K562 (cell line): ENCODE results near the gene ST6GALNAC6. TPM values are rescaled to one million over a fixed set of nuclear protein-coding genes. Genes with fewer than 3 reads are reported as not detected.
A peak's percentile ranks its signal among the peaks of the same experiment; 100 is the strongest.

ENCODE experiments used
- ATAC-seq: fragments of 200-7000 bp; cut with Tn5 transposase; 3 replicates; pipeline ENCODE4 v1.9.1; 2020; ENCODE audit warnings: moderate library complexity
- BruUV-seq: library from RNA; stranded (reverse); fragments of 400-500 nt; replicated peaks from 2 replicates; lab custom pipeline; 2021; lab: Mats Ljungman, UMichigan
- CTCF ChIA-PET: fragments of 300-600 bp; formaldehyde crosslinking; extraction: SDS; loops from one replicate; lab custom pipeline; 2021; ENCODE audit warnings: low intra/inter-chr PET ratio; lab: Yijun Ruan, JAX
- POLR2A ChIA-PET: fragments of 300-600, 350-650 bp; sonication (Branson Sonifier 250); formaldehyde crosslinking; extraction: SDS; loops from one replicate; lab custom pipeline; 2021; ENCODE audit warnings: antibody characterized with exemption, inconsistent platforms; lab: Yijun Ruan, JAX
- DNase-seq, 4 experiments: peaks; one replicate each; pipeline versions ENCODE4 v3.0.0 to v3.0.0-alpha.2; 2011 to 2018; ENCODE audit warnings: low spot score in 3 of 4, mixed read lengths in 3 of 4; ENCODE audit errors: extremely low read depth in 1 of 4
- FAIRE-seq: peaks from 2 replicates; lab custom pipeline; 2011; peaks lifted over from hg19 to GRCh38; lab: Jason Lieb, UNC
- H2AFZ ChIP-seq: 2 replicates; pipeline ENCODE4 v1.6.0; 2011; ENCODE audit warnings: low read depth, low read length, control low read depth, inconsistent platforms
- H3K27ac ChIP-seq: fragments of 200-600 bp; 3 replicates; pipeline ENCODE4 v1.8.0; 2011; ENCODE audit warnings: low read depth, mild to moderate bottlenecking, control low read depth, inconsistent platforms, low read length, moderate library complexity, mixed read lengths; ENCODE audit errors: extremely low read depth
- H3K27me3 ChIP-seq, 2 experiments: fragments of 300-600 bp in 1 of 2; 2 replicates in 1 of 2; 3 replicates in 1 of 2; pipeline versions ENCODE4 v1.6.0 to v1.8.0; 2011; ENCODE audit warnings: inconsistent platforms in 2 of 2, low read length in 2 of 2, mild to moderate bottlenecking in 1 of 2, mixed read lengths in 1 of 2, moderate library complexity in 1 of 2; ENCODE audit not compliant: control insufficient read depth in 2 of 2, insufficient read depth in 2 of 2
- H3K36me3 ChIP-seq: fragments of 300-600 bp; 3 replicates; pipeline ENCODE4 v1.8.0; 2011; ENCODE audit warnings: mild to moderate bottlenecking, low read length, inconsistent platforms; ENCODE audit not compliant: control insufficient read depth, insufficient read depth
- H3K4me1 ChIP-seq, 2 experiments: fragments of 200-600 bp in 1 of 2; replicated peaks in 1 of 2; 2 replicates in 1 of 2; 3 replicates in 1 of 2; pipeline versions ENCODE4 v1.5.1 to v1.8.0; 2011; ENCODE audit warnings: inconsistent platforms in 2 of 2, low read length in 2 of 2, mild to moderate bottlenecking in 1 of 2, mixed read lengths in 1 of 2, moderate library complexity in 1 of 2; ENCODE audit not compliant: control insufficient read depth in 2 of 2, insufficient read depth in 2 of 2
- H3K4me2 ChIP-seq: 2 replicates; pipeline ENCODE4 v1.6.1; 2011; ENCODE audit warnings: low read length, control low read depth, inconsistent platforms, mixed read lengths; ENCODE audit not compliant: insufficient read depth
- H3K4me3 ChIP-seq: fragments of 200-600 bp; sonication (generic), shearing (Covaris generic); 2 replicates; pipeline ENCODE4 v1.5.1; 2016; ENCODE audit warnings: control low read depth, inconsistent platforms
- H3K79me2 ChIP-seq: fragments of 200-600 bp; 3 replicates; pipeline ENCODE4 v1.8.0; 2011; ENCODE audit warnings: low read length, inconsistent platforms; ENCODE audit not compliant: control insufficient read depth, insufficient read depth
- H3K9ac ChIP-seq, 2 experiments: 2 replicates each; pipeline versions ENCODE4 v1.6.0 to v1.6.1; 2011; ENCODE audit warnings: low read depth in 2 of 2, low read length in 2 of 2, control low read depth in 1 of 2, inconsistent platforms in 1 of 2, mild to moderate bottlenecking in 1 of 2, mixed read lengths in 1 of 2; ENCODE audit not compliant: insufficient read depth in 1 of 2
- H3K9me1 ChIP-seq: one replicate; pipeline ENCODE4 v1.6.0; 2011; ENCODE audit warnings: inconsistent platforms, mild to moderate bottlenecking, low read length, moderate library complexity; ENCODE audit not compliant: control insufficient read depth, insufficient read depth
- H3K9me3 ChIP-seq: replicated peaks from 2 replicates; pipeline ENCODE4 v1.5.1; 2011; ENCODE audit warnings: low read depth, low read length, inconsistent platforms; ENCODE audit not compliant: control insufficient read depth, insufficient read depth
- H4K20me1 ChIP-seq: replicated peaks from 2 replicates; pipeline ENCODE4 v1.6.1; 2011; ENCODE audit warnings: low read length, inconsistent platforms, mixed read lengths; ENCODE audit not compliant: control insufficient read depth, insufficient read depth
- CHD4 ChIP-seq: fragments of 200-600 bp; sonication (generic); IDR thresholded peaks from 3 replicates; pipeline ENCODE4 v1.6.1; 2012; ENCODE audit warnings: low read depth, mild to moderate bottlenecking, mixed read lengths, low read length, inconsistent platforms; ENCODE audit not compliant: insufficient read depth, insufficient replicate concordance, poor library complexity, severe bottlenecking
- KHSRP ChIP-seq: fragments of 450-650 bp; IDR thresholded peaks from 2 replicates; pipeline ENCODE4 v1.6.1; 2017
- WGBS: fragments of 100-300 bp; shearing (Covaris generic); methylation state at CpG from one replicate; pipeline ENCODE4 v1.1.6; 2016; ENCODE audit warnings: low coverage, mixed read lengths; ENCODE audit not compliant: insufficient coverage; ENCODE audit errors: missing lambda C conversion rate; 5-methylcytosine and 5-hydroxymethylcytosine counted together
- in situ Hi-C: fragments of 300-500 bp; cut with MboI; formaldehyde crosslinking; loops from 4 replicates; pipeline ENCODE4 v1.15.0; 2018; ENCODE audit warnings: inconsistent platforms, mixed read lengths
- intact Hi-C: fragments of 100-400 bp; cut with micrococcal nuclease; formaldehyde crosslinking; loops from 2 replicates; pipeline ENCODE4 v1.14.2; 2022
- polyA plus RNA-seq, 8 experiments: library from polyadenylated mRNA; depleted of rRNA in 4 of 8; stranded (reverse) in 5 of 8; unstranded in 3 of 8; fragments of >200 nt; fragmentation: Nextera tagmentation in 2 of 8; fragmentation: Illumina TruSeq in 1 of 8; extraction: Ambion mirVana in 2 of 8; extraction: Trizol in 1 of 8; gene quantifications; 2 replicates each; pipeline versions ENCODE4 v1.2.1 to v1.2.3, GENCODE V29; 2011 to 2014; ENCODE audit warnings: inconsistent platforms in 1 of 8, missing spikeins in 1 of 8
- total RNA-seq, 7 experiments: library from RNA; depleted of rRNA in 6 of 7; stranded (reverse); fragments of >200 nt in 6 of 7; fragmentation: Illumina TruSeq in 2 of 7; extraction: Trizol in 2 of 7; gene quantifications; 2 replicates each; pipeline versions ENCODE4 v1.2.1 to v1.2.3, GENCODE V29; 2011 to 2021; ENCODE audit warnings: low replicate concordance in 1 of 7
- TF ChIP-seq, protein P1 (sequence below): fragments of 450-650 bp; IDR thresholded peaks from 2 replicates; pipeline ENCODE4 v1.7.1; 2018; ENCODE audit warnings: mild to moderate bottlenecking, low read depth; ENCODE audit not compliant: partially characterized antibody
- TF ChIP-seq, protein P2 (sequence below): fragments of 450-650 bp; formaldehyde crosslinking; IDR thresholded peaks from 2 replicates; pipeline ENCODE4 v1.4.0; 2022; ENCODE audit warnings: missing genetic modification characterization
- TF ChIP-seq, protein P3 (sequence below), 3 experiments: IDR thresholded peaks in 2 of 3; conservative IDR thresholded peaks in 1 of 3; 2 replicates each; pipeline ENCODE4 v1.5.1; 2011 to 2012; ENCODE audit warnings: low read length in 3 of 3, mild to moderate bottlenecking in 3 of 3, control low read depth in 2 of 3, improper control_type of control experiment in 1 of 3, inconsistent platforms in 1 of 3, low read depth in 1 of 3, mixed read lengths in 1 of 3, moderate library complexity in 1 of 3; ENCODE audit not compliant: insufficient read depth in 2 of 3
- TF ChIP-seq, protein P4 (sequence below): fragments of 450-650 bp; IDR thresholded peaks from 2 replicates; pipeline ENCODE4 v1.6.1; 2017; ENCODE audit warnings: antibody characterized with exemption
- TF ChIP-seq, protein P5 (sequence below): sonication (generic); formaldehyde crosslinking; IDR thresholded peaks from 2 replicates; pipeline ENCODE4 v1.8.1; 2023; ENCODE audit warnings: mild to moderate bottlenecking, missing genetic modification reagents

ST6GALNAC6 gene
- total and polyA plus RNA-seq, 9 of the 15 experiments (the other 6 are each of a cell fraction or from before 2014, with no cell fraction given) = 0.13 to 23.0 (median 14.5) TPM

DNA sequence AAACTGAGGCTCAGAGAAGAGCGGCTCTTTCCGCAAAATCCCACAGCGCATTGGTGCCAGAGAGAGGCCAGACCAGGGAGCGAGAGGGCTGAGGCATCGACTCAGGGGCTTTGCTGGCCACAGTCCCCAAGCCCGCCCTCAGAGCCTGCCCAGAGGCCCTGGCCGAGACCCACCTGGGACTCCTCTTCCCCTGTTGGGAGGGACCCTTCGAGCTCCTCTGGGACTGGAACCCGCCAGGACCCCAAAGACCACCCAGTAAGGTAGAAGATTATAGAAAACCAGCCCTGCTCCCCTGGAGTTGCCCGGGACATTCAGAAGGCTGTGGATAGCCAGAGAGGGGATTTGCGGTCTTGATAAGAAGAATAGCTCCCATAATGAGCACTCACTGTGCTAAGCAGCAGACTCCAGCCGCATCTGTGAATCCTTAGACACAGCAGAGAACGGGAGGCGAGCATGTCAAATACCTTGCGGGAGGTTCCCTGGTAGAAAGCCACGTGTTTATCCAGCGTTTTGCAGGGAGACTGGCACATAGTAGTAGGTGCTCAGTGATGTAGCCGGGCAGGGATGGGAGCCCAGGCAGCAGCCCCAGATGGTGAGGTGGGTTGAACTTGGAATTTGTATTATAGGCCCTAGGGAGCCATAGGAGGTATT lies 21.3 kb downstream of the ST6GALNAC6 start (continued):
- TF ChIP-seq, protein P1, sequence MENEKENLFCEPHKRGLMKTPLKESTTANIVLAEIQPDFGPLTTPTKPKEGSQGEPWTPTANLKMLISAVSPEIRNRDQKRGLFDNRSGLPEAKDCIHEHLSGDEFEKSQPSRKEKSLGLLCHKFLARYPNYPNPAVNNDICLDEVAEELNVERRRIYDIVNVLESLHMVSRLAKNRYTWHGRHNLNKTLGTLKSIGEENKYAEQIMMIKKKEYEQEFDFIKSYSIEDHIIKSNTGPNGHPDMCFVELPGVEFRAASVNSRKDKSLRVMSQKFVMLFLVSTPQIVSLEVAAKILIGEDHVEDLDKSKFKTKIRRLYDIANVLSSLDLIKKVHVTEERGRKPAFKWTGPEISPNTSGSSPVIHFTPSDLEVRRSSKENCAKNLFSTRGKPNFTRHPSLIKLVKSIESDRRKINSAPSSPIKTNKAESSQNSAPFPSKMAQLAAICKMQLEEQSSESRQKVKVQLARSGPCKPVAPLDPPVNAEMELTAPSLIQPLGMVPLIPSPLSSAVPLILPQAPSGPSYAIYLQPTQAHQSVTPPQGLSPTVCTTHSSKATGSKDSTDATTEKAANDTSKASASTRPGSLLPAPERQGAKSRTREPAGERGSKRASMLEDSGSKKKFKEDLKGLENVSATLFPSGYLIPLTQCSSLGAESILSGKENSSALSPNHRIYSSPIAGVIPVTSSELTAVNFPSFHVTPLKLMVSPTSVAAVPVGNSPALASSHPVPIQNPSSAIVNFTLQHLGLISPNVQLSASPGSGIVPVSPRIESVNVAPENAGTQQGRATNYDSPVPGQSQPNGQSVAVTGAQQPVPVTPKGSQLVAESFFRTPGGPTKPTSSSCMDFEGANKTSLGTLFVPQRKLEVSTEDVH = no peak
- TF ChIP-seq, protein P2, sequence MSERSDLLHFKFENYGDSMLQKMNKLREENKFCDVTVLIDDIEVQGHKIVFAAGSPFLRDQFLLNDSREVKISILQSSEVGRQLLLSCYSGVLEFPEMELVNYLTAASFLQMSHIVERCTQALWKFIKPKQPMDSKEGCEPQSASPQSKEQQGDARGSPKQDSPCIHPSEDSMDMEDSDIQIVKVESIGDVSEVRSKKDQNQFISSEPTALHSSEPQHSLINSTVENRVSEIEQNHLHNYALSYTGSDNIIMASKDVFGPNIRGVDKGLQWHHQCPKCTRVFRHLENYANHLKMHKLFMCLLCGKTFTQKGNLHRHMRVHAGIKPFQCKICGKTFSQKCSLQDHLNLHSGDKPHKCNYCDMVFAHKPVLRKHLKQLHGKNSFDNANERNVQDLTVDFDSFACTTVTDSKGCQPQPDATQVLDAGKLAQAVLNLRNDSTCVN (CRISPR knock-in tag) = no peak
- no peak for TF ChIP-seq CHD4

DNA sequence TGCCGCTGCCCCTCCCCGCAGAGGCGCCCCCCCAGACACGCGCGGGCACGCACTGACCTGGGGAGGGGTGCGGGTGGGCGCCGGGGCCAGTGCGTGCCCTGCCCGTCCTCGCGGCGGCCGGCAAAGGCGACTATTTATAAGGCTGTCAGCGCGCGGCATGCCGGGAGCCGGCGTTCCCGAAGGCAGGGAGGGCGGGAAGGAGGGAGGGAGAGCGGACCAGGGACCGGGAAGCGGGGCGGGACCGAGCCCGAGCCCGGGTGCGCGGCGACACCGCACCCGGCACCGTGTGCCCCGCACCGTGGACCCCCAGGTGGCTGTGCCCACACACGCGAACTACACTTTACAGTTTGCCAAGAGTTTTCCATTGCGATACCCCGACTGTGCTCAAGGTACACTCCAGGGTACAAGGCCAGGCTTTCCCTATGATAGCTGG lies 21.8 kb downstream of the ST6GALNAC6 start, which contains the start of gene AK1:
AK1 (minus strand) TSS at position 110 of the 433 bp plus-strand sequence. CDS start 3,058 bp downstream, outside the sequence.
- FAIRE-seq = peak; percentile 19
- peak; percentile 85 for ATAC-seq
- POLR2A ChIA-PET = interaction anchor here (0.6 to 1.5 kb wide), 6 partner anchors 10 to 107 kb away, joined by 3 to 5 read pairs (median 4); no protein-coding TSS in a partner anchor
- Histone ChIP-seq H3K27me3 (no peaks in the 10 kb centered on the region), H3K9ac (peak within 1 kb of the TSS; percentile 72 to 94), H4K20me1 (no peaks in the 10 kb centered on the region), H3K9me3 (no peaks in the 10 kb centered on the region), H3K4me1 (peaks cover 19 to 54% of the 10 kb centered on the region in 2 experiments; a peak in 4 of 5 replicates), H3K4me2 (peak within 1 kb of the TSS; percentile 80), H3K4me3 (peak within 1 kb of the TSS; percentile 46), H3K27ac (peak within 1 kb of the TSS; percentile 65), H2AFZ (peak within 1 kb of the TSS; percentile 91), H3K79me2 (peaks cover 12% of the 10 kb centered on the region; the same call in 2 of the 3 replicates), H3K36me3 (no peaks in the 10 kb centered on the region; the same call in 2 of the 3 replicates), H3K9me1 (no peaks in the 10 kb centered on the region)
- WGBS = 0% methylated on average over 12 of the region's 44 CpGs
- BruUV-seq = no TSS peak
- DNase-seq = peak; percentile 68 to 82 (median 80)
- CTCF ChIA-PET = no interaction called here
- intact Hi-C loops = loop anchor here (10.0 kb wide), 1 partner anchor 283 kb away; no protein-coding TSS in a partner anchor
- in situ Hi-C loops = loop anchor here (5.0 to 10.0 kb wide), 3 partner anchors 35 to 375 kb away; no protein-coding TSS in a partner anchor
- TF ChIP-seq, protein P3, sequence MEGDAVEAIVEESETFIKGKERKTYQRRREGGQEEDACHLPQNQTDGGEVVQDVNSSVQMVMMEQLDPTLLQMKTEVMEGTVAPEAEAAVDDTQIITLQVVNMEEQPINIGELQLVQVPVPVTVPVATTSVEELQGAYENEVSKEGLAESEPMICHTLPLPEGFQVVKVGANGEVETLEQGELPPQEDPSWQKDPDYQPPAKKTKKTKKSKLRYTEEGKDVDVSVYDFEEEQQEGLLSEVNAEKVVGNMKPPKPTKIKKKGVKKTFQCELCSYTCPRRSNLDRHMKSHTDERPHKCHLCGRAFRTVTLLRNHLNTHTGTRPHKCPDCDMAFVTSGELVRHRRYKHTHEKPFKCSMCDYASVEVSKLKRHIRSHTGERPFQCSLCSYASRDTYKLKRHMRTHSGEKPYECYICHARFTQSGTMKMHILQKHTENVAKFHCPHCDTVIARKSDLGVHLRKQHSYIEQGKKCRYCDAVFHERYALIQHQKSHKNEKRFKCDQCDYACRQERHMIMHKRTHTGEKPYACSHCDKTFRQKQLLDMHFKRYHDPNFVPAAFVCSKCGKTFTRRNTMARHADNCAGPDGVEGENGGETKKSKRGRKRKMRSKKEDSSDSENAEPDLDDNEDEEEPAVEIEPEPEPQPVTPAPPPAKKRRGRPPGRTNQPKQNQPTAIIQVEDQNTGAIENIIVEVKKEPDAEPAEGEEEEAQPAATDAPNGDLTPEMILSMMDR (IDR thresholded peaks at IDR 0.05 in 2 of 3, conservative IDR thresholded peaks at IDR 0.05 in 1 of 3; ENCODE audit: insufficient read depth in 2 of 3, low read depth in 1 of 3, low read length in 3 of 3) = no peak
- TF ChIP-seq, protein P4, sequence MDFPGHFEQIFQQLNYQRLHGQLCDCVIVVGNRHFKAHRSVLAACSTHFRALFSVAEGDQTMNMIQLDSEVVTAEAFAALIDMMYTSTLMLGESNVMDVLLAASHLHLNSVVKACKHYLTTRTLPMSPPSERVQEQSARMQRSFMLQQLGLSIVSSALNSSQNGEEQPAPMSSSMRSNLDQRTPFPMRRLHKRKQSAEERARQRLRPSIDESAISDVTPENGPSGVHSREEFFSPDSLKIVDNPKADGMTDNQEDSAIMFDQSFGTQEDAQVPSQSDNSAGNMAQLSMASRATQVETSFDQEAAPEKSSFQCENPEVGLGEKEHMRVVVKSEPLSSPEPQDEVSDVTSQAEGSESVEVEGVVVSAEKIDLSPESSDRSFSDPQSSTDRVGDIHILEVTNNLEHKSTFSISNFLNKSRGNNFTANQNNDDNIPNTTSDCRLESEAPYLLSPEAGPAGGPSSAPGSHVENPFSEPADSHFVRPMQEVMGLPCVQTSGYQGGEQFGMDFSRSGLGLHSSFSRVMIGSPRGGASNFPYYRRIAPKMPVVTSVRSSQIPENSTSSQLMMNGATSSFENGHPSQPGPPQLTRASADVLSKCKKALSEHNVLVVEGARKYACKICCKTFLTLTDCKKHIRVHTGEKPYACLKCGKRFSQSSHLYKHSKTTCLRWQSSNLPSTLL = no peak
- TF ChIP-seq KHSRP = no peak
- TF ChIP-seq, protein P5, sequence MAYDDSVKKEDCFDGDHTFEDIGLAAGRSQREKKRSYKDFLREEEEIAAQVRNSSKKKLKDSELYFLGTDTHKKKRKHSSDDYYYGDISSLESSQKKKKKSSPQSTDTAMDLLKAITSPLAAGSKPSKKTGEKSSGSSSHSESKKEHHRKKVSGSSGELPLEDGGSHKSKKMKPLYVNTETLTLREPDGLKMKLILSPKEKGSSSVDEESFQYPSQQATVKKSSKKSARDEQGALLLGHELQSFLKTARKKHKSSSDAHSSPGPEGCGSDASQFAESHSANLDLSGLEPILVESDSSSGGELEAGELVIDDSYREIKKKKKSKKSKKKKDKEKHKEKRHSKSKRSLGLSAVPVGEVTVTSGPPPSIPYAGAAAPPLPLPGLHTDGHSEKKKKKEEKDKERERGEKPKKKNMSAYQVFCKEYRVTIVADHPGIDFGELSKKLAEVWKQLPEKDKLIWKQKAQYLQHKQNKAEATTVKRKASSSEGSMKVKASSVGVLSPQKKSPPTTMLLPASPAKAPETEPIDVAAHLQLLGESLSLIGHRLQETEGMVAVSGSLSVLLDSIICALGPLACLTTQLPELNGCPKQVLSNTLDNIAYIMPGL (CRISPR knock-in tag) = no peak
